Astrocyte of the cerebellum (primary cell): Measurements from ENCODE around the gene ACTRT2.

Source experiments
- DNase-seq: peaks from one replicate; pipeline ENCODE4 v3.0.0-alpha.2; 2011; ENCODE audit warnings: low read depth
- H3K4me3 ChIP-seq: 2 replicates; pipeline ENCODE4 v1.5.1; 2011; ENCODE audit warnings: mild to moderate bottlenecking, low read depth, low read length, moderate library complexity
- in situ Hi-C: cut with HindIII; loops from 2 replicates; pipeline ENCODE4 v1.10.0; 2017; ENCODE audit warnings: low sequenced_read_pairs
- TF ChIP-seq, protein P1 (sequence below): IDR thresholded peaks from 2 replicates; pipeline ENCODE4 v1.5.1; 2012; ENCODE audit warnings: low read length, low read depth, moderate library complexity, mild to moderate bottlenecking; ENCODE audit errors: missing control alignments

The ACTRT2 gene

DNA sequence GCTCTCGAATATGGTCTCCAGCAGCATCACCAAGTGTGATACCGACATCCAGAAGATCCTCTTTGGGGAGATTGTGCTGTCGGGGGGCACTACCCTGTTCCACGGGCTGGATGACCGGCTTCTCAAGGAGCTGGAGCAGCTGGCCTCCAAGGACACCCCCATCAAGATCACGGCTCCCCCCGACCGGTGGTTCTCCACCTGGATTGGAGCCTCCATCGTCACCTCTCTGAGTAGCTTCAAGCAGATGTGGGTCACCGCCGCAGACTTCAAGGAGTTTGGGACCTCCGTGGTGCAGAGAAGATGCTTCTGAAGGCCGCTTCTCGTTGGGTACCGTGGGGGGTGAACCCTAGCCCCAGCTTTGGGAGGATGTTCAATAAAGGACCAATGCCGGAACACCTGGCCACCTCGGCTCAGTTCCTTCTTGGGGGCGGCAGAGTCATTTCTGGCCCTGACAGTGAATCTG lies 1.3 kb downstream of the ACTRT2 start:
- DNase-seq, result no peak
- TF ChIP-seq, protein P1, sequence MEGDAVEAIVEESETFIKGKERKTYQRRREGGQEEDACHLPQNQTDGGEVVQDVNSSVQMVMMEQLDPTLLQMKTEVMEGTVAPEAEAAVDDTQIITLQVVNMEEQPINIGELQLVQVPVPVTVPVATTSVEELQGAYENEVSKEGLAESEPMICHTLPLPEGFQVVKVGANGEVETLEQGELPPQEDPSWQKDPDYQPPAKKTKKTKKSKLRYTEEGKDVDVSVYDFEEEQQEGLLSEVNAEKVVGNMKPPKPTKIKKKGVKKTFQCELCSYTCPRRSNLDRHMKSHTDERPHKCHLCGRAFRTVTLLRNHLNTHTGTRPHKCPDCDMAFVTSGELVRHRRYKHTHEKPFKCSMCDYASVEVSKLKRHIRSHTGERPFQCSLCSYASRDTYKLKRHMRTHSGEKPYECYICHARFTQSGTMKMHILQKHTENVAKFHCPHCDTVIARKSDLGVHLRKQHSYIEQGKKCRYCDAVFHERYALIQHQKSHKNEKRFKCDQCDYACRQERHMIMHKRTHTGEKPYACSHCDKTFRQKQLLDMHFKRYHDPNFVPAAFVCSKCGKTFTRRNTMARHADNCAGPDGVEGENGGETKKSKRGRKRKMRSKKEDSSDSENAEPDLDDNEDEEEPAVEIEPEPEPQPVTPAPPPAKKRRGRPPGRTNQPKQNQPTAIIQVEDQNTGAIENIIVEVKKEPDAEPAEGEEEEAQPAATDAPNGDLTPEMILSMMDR, result no peak
- H3K4me3 ChIP-seq, result no peak overlapping the region
- in situ Hi-C loops, result no loop called here

DNA sequence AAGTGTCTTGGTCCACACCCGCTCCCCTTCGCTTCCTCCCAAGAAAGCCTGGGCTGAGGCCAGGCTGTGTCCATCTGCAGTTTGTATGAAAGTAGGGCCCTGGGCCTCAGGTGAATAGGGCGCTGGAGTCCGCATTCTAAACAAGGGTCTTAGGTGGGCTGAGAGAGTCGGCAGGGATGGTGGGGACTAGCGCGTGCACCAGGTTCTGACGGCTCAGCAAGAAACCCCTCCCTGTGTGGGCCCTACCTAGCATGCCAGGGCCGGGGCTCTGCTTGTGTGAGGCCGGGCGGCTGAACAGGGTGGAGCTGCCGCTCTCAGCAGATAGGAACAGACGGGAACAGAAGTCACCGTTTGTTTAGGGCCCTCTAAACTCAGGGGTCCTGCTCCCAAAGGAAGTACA lies 1.7 kb downstream of the ACTRT2 start:
- TF ChIP-seq, protein P1, result no peak
- in situ Hi-C loops, result no loop called here
- H3K4me3 ChIP-seq, result no peak overlapping the region
- no peak for DNase-seq

DNA sequence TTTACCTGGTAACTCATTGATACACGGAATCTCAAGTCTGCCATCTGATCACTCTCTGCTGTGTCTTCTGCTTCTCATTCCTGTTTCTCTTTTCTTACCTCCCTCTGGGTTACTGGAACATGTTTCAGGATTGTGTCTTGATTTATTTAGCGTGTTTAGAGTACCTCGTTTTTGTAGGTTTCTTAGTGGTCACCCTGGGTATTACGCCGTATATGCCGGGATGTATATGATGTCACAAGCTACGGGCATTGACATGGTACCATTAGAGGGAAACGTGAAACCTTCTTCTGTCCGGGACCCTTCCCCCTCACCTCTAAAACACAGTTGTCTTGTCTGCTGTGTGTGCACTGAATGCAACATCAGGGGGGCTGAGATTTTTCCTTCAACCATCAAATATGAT lies 2.8 kb downstream of the ACTRT2 start:
- TF ChIP-seq, protein P1, result no peak
- no peak for DNase-seq
- in situ Hi-C loops, result no loop called here
- no peak overlapping the region for H3K4me3 ChIP-seq

DNA sequence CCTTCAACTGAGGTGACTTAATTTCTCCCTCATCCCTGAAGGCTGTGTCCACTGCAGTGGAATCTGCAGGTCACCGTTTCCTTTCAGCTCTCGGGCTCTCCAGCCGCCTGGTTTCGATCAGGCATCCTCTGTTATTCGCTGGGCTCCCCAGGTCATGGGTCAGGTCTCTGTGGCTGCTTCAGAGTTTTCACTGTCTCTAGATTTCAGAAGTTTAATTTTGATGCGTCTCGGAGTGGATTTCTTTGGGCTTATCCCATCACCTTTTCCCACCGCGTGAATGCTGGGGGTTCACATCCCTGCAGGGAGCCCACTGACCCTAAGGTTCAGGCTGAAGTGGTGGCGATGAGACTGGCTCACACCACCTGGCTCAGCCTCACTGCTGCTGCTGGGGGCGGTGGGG lies 3.3 kb downstream of the ACTRT2 start:
- DNase-seq, result no peak
- no peak overlapping the region for H3K4me3 ChIP-seq
- in situ Hi-C loops, result no loop called here
- TF ChIP-seq, protein P1, result no peak

DNA sequence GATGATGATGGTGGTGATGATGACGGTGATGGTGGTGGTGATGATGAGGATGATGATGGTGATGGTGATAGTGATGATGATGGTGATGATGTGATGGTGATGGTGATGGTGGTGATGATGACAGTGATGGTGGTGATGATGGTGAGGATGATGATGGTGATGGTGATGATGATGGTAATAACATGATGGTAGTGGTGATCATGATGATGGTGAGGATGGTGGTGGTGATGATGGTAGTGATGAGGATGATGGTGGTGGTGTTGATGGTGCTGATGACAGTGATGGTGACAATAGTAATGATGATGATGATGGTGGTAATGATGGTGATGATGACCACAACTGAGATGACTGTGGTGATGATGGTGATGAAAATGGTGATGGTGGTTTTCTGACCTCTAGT lies 4.9 kb downstream of the ACTRT2 start:
- TF ChIP-seq, protein P1, result no peak
- no peak for DNase-seq
- H3K4me3 ChIP-seq, result no peak overlapping the region
- in situ Hi-C loops, result no loop called here

DNA sequence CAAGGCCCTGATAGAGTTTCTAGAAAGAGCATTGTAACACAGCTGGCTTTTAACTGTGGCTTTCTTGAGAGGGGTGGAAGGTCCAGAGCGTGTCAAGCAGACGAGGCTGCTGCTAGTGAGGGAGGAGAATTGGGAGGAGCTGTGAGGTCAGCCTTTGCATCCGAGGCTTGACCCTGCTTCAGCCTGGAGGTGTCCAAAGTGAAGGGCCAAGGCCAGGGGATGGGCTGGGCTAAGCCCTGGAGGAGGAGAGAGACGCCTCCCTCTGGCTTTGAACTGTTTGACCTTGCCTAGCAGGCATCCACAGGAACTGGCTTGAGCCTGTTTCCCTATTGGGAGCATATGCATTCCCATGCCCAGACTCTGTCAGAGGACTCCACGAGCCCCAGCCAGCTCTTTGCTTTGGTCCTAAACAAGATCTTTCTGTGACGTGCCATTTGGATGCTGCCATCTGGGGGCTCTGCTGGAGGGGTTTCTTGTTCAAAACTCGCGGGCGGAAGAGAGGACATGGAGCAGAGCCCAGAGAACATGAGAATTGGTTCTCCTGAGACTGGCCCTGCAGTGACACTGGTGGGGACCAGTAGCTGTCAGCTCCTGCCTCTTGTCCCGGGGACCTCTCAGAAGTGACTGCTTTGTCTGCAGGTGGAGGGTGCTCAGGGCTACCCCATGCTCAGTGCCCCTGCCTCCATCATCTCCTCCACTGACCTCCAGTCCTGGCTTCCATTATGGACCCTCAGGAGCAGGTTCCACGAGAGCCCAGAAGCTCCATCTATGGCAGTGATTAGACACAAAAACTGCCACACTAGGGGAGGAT lies 5.5 kb downstream of the ACTRT2 start:
- in situ Hi-C loops, result no loop called here
- H3K4me3 ChIP-seq, result no peak overlapping the region
- no peak for DNase-seq
- TF ChIP-seq, protein P1, result no peak
